Germinal center (tissue), 1 donor: ENCODE results near the gene GPANK1.
"Not testable (repeated sequence)": the region's sequence is repeated elsewhere in the genome, so short reads cannot be mapped to it uniquely, and the experiment has no call there.

Source experiments
- DNase-seq: peaks from one replicate; pipeline ENCODE4 v3.0.0; 2012; ENCODE audit warnings: mixed read lengths, low spot score

The GPANK1 gene

DNA sequence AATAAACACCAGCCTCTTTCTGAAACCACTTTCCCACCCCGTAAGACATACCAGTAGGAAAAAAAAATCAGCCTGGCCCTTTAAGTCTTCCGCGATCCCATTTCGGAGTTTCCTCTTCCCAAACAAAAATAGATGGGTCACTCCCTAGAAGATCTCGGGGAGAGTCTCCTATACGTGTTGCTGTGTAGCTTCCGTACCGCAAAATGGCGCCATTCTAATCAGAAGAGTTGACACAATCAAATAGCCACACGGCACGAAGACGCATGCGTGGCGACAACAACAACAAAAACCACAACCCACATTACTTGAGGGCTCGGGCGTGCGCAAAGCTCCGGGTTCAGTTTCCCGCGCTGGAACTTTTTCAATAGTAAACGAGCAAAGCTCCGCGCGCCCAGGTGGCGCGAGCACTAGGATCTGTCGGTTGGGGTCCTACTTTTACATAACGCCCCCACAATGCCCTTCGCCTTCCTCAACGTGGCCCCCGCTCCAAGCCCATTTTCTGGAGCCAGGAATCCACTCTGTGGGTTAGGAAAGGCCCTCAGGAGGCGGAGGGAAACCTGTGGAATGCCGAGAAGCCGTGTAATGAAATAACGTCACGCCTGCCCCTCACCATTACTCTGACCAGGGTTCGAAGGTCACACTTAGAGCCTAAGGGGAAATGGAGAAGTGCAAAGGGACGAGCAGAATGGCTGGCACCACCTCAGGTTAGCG is at the start of gene GPANK1:
TSS of gene GPANK1 (minus strand) at position 208 of the 711 bp plus-strand sequence. CDS start 519 bp downstream, outside the sequence.
- DNase-seq = peak; percentile 78

DNA sequence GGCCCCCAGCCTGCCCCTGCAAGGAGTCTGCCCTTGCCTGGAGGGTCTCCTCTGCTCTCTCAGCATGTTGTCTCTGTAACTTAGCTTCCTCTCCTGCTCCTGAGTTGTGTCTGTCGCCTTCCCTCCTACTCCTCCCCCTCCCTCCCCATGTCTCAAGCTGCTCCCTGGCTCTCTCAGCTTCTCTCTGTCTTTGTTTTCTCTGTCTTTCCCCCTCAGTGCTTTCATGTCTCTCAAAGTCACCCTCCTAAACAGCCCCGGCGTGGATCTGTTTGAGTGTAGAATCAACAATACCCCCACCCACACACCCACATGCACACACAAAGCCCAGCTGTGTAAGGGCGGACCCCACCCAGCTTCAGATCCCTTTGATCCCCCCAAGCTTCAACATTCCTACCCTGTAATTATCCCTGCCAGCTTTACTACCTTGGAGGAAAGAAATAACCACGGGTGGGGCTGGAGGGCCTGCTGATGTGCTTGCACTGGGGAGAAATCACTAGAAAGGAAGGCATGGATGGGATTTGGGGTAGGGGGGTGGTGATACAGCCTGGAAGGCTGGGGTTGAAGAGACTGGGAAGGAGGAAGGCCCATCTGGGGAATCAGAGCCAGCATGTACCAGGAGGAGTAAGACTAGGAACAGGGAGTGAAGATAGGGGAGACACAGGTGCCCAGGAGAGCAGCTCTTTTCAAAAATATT is 49.3 kb upstream of the GPANK1 start:
- DNase-seq = no peak

DNA sequence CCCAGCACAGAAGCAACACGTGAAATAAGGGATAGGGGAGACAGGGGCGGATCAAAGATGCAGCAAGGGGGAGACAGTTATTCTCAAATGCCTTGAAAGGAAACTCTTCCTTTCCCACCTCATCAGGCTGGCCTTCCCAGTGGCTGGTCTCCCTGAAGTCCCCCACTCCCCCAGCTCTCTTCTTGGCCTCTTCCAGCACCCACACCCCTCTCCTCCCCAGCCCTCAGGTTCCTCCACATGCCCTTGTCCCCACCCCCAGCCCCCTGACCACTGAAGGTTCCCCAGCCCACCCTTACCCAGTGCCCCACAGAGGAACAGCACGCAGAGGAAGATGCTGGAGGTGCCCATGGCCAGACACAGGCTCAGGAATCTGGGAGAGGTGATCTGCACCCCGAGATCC is 48.7 kb upstream of the GPANK1 start:
- no peak for DNase-seq

DNA sequence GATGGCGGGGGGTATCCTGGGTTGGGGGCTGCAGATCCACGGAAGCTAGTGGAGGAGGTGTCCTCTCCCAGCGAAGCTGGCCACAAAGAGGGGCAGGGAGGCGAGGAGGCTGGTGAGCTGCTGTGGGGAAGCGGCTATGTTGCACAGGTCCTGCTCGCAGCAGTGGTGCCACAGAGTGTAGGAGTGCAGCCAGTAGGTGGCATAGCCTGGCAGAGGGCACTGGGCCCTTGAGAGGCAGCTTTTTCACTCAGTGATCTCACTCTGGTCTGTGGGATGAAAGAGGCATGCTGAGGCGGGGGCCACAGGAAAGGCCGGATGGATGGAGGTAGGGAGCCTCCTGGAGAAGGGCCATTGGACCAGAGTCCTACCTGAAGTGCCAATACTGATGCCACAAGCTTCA is 47.5 kb upstream of the GPANK1 start:
- no peak for DNase-seq

DNA sequence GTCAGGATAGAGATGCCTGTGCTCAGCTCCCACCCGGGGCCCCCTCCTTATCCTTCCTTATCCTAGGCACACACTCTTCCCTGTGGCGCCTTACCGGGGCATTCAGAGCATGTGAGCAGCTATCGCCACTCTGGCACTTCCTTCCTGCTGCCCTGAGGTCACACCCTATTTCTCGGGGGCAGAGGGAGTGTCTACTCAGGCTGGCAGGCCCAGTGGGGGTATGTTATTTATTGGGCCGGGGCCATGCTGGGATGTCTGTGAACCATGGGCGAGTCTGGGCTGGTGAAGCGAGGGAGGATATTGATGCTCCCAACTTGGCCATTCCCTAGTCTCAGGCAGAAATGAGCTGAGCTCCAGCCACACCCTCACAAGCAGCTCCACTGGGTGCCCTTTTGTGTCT is 46.4 kb upstream of the GPANK1 start:
- DNase-seq = no peak

DNA sequence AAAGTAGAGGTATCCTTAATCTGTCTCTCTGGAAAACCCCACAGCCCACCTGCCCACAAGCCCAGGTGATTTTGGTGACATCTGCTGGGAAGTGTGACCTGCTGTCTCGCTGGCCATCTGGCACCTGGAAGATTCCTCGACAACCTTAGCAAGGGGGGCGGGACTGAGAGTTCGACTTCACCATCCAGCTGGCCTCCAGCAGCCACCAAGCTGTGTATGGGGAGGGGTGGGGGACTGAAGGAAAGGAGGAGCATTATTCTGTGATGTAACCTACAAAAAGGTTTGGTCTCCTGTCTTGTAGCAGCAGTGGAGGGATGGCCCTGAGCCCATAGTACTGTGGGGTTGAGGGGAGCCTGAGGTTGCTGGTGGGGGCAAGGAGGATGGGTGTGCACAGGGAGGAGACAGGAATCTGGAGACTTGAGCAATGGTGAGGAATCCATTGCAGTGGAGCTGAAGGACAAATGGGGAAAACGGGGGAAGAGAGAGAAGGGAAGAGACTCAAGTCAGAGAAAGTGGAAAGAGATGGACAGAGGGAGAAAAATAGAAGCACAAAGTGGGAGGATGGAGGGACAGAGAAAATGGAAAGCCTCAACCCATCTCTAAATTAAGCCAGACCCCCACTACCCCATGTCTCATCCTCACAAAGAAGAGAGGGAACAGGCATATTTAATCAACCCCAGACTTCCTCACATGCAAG is 45.9 kb upstream of the GPANK1 start:
- DNase-seq = no peak

DNA sequence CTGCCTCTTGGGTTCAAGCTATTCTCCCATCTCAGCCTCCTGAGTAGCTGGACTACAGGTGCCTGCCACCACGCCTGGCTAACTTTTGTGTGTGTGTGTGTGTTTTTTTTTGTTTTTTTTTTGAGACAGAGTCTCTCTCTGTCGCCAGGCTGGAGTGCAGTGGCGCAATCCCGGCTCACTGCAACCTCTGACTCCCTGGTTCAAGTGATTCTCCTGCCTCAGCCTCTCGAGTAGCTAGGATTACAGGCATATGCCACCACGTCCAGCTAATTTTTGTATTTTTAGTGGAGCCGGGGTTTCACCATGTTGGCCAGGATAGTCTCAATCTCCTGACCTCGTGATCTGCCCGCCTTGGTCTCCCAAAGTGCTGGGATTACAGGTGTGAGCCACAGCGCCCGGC is 44.4 kb upstream of the GPANK1 start:
- DNase-seq = not testable (repeated sequence)

DNA sequence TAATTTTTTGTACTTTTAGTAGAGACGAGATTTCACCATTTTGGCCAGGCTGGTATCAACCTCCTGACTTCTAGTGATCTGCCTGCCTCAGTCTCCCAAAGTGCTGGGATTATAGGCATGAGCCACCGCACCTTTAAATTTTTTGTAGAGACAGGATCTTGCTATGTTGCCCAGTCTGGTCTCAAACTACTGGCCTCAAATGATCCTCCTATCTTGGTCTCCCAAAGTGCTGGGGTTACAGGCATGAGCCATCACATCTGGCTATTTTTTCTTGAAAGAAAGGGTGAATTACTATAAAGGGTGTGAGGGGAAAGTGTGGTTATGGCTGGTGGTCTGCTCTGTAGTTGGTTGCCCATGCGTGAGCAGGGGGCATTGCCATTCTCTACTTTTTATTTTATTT is 43.4 kb upstream of the GPANK1 start:
- DNase-seq = no peak

DNA sequence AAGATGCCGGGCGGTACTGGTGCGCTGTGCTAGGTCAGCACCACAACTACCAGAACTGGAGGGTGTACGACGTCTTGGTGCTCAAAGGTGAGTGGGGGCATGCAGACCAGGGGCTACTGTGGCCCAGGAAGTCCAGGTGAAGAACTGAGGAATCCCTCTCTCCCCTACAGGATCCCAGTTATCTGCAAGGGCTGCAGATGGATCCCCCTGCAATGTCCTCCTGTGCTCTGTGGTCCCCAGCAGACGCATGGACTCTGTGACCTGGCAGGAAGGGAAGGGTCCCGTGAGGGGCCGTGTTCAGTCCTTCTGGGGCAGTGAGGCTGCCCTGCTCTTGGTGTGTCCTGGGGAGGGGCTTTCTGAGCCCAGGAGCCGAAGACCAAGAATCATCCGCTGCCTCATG is 42.9 kb upstream of the GPANK1 start:
- no peak for DNase-seq

DNA sequence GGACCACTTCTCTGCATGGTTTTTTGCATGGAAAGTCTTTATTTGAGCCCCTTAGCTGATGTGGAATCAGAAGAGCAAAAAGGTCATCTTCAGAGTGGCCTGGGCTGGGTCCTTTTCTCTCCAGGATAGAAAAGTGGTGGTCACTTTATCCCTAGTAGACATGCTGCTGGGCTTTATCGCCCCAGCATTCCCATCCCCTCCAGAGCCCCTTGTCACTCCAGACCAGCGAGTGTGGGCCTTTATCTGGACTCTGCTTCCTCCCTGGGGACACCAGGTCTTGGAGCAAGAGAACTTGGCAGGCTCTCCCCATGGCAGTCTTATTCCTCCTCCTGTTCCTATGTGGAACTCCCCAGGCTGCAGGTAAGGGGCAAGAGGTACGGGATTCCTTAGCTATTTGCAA is 41.8 kb upstream of the GPANK1 start, which contains the start of gene LY6G6F:
TSS of gene LY6G6F (plus strand) at position 268 of the 400 bp plus-strand sequence. CDS start at position 309, 41 bp downstream.
- no peak for DNase-seq

DNA sequence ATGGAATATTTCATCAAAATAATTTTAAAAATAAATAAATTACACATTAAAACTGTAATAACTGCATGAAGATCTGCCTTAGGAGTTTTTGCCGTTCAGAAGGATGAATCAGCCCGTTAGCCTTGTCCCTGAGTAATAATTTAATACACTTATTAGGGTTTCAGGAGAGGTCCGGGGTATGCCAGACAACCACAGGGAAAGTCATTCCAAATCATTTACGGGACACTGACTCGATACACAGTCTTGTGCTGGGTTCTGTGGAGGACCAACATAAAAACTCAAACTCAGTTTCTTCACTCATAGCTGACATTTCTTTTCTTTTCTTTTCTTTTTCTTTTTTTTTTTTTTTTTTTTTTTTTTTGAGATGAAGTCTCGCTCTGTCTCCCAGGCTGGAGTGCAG is 41.1 kb upstream of the GPANK1 start:
- DNase-seq = no peak

DNA sequence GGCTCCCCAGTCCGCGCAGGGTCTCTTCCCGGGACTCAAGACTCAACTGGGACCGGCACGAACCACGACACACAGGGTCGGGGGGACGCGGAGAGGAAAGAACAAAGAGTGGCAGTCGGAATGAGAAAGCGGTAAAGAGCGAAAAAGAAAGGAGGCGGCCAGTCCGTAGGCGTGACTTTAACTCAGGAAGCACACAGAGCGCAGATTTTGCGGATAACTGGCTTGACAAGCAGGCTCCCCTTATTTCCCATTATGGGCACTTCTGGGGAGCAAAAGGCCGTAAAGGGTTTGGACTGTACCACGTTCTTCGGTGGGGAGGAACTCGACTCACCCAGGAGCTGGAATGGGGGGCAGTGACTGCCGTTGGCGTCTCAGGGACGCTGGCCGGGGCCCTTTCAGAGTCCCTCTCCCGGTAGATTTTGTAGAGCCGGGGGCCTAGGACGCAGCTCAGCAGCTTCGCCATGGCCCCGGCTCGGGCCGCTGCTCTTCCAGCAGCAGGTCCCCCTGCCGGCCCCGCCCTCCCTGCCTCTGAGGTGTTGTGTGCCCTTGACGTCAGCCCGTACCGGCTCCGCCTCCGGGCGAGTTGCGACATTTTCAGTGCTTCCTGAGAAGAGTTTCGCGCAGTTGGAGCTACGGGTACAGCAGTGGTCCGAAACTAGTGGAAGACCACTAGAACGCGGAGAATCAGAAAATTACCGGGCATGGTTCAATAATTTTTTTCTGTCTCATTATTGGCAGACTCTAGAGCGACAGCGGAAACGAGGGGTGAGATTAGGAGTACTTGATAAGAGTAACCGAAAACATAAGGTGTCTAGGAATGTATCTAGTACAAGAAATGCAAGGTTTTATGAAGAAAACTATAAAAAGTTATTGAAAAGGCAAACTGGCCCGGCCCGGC is 38.3 kb upstream of the GPANK1 start, which contains the start of gene ABHD16A:
TSS of gene ABHD16A (minus strand) at position 506 of the 898 bp plus-strand sequence. CDS start at position 463, 43 bp downstream.
- DNase-seq = peak; percentile 99

DNA sequence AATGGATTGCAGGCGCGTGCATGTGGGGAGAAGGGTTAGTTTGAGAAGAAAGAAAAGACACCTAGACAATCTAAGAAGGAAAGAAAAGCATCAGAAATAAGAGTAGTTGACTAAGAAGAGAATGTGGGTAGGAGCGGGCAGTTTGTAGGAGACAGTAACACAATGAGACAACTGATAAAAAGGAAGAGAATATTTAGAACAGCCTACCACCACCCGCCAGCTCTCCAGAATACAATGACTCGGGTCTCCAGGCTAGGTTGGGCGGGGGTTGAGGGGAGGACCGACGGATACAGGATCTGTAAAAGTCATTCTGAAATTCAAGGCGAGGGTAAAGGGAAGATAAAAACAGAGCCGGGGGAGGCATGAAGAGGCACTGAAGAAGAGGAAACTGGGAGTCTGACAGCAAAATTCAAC is 37.6 kb upstream of the GPANK1 start:
- DNase-seq = peak; percentile 33

DNA sequence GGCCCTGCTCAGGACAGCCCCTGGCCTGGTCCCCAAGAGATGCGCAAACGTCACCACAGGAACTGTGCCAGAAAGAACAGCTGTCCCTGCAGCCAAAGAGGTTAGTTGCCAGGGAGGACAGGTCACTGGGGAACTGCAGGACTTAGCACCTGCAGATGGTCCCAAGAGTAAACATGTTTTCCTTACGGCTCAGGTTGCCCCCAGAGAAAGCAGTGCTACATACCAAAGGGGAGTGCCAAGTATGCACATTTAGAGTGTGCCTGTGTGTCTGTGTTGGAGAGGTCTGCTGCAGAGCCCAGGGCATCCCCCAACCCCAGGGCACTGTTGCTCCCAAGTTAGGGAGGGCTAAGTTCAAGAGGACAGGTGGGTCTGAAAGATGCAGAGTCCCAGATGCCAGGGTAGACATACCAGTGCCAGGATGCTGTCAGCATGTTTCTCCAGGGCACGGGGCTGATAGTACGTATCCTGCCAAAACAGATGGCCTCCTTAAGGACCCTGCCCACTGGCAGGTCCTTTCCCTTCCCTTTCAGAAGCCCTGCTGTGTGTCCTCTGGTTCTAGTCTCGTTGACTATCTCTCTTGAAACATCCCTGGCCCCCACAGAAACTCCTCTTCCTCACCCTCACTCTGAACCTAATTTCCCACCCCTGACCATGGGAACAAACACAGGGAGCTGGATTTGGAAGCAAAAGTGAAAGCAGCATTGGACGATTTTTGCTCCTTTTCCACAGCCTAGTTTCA is 37.0 kb upstream of the GPANK1 start:
- no peak for DNase-seq

DNA sequence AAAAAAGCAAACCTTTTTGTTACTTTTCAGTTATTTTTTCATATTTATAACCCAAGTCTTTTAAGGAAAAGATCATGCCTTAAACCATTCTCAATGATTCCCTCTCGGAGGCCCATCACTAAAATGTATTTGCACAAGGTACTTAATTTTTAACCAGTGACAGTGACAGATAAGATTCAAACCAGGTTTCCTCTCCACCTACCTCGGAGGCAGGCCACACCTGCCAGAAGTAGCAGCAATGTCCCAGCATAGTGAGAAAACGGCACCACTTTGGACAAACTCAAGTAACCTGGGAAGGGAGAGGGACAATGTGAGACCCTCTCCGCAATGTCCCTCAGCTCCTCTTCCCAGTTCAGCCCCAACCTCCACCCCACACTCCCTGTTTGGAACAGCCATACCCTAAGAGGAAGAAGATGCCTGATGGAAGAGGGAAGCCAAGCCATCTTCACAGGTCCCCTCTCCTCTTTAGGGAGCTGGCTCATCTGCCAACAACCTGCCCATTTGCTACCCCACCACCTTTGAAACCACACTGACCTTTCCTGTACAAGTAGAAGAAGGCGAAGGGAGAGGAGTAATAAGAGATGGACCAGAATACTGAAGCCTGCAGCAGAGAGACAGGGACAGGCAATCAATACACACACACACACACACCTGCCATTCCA is 36.1 kb upstream of the GPANK1 start:
- no peak for DNase-seq

DNA sequence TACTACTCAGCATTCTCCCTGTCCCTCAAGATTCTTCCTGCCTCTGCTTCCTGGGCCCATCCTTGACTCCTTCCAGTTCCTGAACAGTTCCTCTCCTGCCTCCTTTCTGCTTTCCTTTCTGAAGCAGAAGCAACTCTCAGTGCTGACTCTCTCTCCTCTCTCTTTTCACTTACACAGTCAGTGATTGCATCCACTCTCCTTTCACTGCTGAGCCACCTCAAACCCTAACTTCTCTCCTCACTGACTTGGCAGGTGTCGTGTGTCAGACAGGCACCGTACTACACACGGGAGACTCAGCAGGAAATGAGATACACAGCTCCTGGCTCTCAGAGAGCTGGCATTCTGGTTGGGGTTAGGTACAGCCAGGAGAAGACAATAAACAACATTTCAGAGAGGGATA is 32.8 kb upstream of the GPANK1 start:
- DNase-seq = no peak

DNA sequence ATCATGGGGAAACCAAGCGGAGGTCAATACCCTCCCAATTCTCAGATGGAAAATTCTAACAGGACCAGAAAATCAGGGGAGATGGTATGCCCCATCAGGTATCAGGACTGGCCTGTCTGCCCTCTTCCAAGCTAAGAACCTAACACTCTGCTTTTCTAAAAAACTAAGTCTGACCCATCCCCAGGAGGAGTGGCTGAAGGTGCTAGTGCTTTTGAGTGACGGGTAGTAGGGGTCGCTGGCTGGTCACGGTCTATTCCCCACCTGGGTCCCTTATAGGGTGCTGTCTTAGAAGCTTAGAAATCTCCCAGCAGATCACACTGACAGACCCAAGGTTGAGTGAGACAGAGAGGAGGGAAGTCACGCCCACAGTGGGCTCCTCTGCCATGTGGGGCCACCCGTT is 28.7 kb upstream of the GPANK1 start:
- DNase-seq = no peak

DNA sequence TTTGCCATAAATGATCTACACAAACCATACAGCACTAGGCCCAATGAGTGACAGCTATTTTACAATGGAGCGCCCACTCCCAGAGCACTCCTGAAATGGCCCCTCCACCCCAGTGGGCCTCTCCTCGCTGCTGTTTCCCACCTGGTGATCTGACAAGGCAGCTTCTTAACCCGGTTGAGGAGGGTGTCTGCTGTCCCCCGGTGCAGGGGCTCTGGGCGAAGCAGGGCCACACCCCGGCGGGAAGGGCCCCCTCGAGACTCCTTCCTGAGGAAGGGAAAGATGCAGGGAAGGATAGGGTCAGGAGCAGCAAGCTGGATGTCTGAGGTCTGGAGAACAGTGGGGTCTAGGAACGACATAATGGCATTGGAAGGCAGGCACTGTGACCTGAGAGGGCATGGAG is 28.1 kb upstream of the GPANK1 start:
- no peak for DNase-seq

DNA sequence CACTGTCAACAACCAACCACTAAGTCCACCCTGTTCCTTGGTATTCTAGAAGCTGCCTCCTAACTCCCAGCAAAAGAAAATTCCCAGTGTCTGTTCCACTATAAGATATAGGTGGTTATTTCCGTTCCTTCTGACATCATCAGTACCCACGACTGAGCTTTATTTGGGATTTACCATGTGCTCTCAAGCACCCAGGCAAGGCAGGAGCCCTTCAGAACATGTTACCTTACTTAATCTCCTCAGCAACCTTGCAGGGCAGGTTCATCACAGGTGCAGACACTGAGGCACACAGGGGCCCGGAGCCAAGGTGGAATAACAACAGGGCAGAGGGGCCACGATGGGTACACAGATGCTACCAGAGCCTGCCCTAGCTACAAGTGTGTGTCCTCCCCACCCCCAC is 27.6 kb upstream of the GPANK1 start:
- no peak for DNase-seq

DNA sequence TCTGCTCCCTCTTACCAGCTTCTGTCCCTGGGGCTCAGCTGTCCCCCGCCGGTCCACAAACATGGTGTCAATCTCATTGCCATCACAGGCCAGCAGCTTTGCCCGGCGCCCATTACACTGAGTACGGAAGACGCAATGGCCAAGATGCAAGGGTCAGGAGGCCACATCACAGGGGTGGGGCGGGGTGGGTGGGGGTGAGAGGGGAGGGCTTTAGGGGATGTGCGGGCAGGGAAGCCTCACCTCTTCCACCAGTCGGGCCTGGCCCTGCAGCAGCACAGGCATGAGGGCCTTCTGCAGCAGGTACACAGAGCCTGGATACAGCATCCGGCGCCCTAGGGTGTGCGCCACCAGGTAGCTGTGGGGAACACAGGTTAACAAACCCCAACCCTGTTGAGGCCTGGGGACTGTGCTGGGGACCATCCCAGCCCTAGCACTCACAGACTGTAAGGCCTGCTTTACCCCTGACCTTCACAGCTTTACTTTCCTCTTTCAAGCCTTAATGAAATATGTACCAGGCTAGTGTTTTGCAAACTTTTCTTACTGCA is 26.8 kb upstream of the GPANK1 start:
- DNase-seq = no peak
